Mesendoderm (in vitro differentiated cells): ENCODE measurements around the gene ATF6B.

ENCODE experiments used
- DNase-seq: peaks from one replicate; pipeline ENCODE4 v3.0.0; 2013
- H2AK5ac ChIP-seq: 2 replicates; pipeline ENCODE4 v1.6.1; 2013; ENCODE audit warnings: low read length, inconsistent platforms
- H2BK120ac ChIP-seq: 2 replicates; pipeline ENCODE4 v1.6.1; 2013; ENCODE audit warnings: low read depth, mild to moderate bottlenecking, low read length, moderate library complexity, mixed read lengths
- H2BK15ac ChIP-seq: replicated peaks from 2 replicates; pipeline ENCODE4 v1.6.1; 2013; ENCODE audit warnings: low read depth, mild to moderate bottlenecking, moderate library complexity
- H2BK5ac ChIP-seq: 2 replicates; pipeline ENCODE4 v1.6.1; 2013; ENCODE audit warnings: low read length, inconsistent platforms
- H3K18ac ChIP-seq: 2 replicates; pipeline ENCODE4 v1.6.1; 2013; ENCODE audit warnings: mild to moderate bottlenecking, low read length, mixed read lengths
- H3K23ac ChIP-seq: one replicate; pipeline ENCODE4 v1.6.1; 2013; ENCODE audit warnings: low read length
- H3K27ac ChIP-seq: 2 replicates; pipeline ENCODE4 v1.5.1; 2013; ENCODE audit warnings: low read depth, mild to moderate bottlenecking, inconsistent platforms, low read length, moderate library complexity
- H3K27me3 ChIP-seq: 2 replicates; pipeline ENCODE4 v1.6.1; 2013; ENCODE audit warnings: low read length, control low read depth, mild to moderate bottlenecking, inconsistent platforms; ENCODE audit not compliant: insufficient read depth, poor library complexity
- H3K36me3 ChIP-seq: 2 replicates; pipeline ENCODE4 v1.6.1; 2013; ENCODE audit warnings: low read length, inconsistent platforms; ENCODE audit not compliant: control insufficient read depth, insufficient read depth
- H3K4ac ChIP-seq: one replicate; pipeline ENCODE4 v1.6.1; 2013; ENCODE audit warnings: low read depth, mild to moderate bottlenecking, low read length, moderate library complexity
- H3K4me1 ChIP-seq: 2 replicates; pipeline ENCODE4 v1.6.1; 2013; ENCODE audit warnings: low read depth, low read length, inconsistent platforms; ENCODE audit not compliant: control insufficient read depth
- H3K4me2 ChIP-seq: 2 replicates; pipeline ENCODE4 v1.6.1; 2013; ENCODE audit warnings: low read length
- H3K4me3 ChIP-seq: 2 replicates; pipeline ENCODE4 v1.5.1; 2013; ENCODE audit warnings: mild to moderate bottlenecking, low read length
- H3K56ac ChIP-seq: one replicate; pipeline ENCODE4 v1.6.1; 2013; ENCODE audit warnings: low read length
- H3K79me1 ChIP-seq: 2 replicates; pipeline ENCODE4 v1.6.1; 2013; ENCODE audit warnings: low read length, inconsistent platforms
- H3K79me2 ChIP-seq: 2 replicates; pipeline ENCODE4 v1.6.1; 2013; ENCODE audit warnings: mild to moderate bottlenecking, low read length; ENCODE audit not compliant: control insufficient read depth, insufficient read depth
- H3K9ac ChIP-seq: 2 replicates; pipeline ENCODE4 v1.6.1; 2013; ENCODE audit warnings: low read length, inconsistent platforms
- H4K5ac ChIP-seq: one replicate; pipeline ENCODE4 v1.6.1; 2013; ENCODE audit warnings: low read length
- H4K8ac ChIP-seq: one replicate; pipeline ENCODE4 v1.6.1; 2013; ENCODE audit warnings: low read depth, mild to moderate bottlenecking, control low read depth, low read length, moderate library complexity
- WGBS: extraction: QIAGEN DNeasy Blood & Tissue Kit; methylation state at CpG from one replicate; pipeline ENCODE4 v1.1.7; 2013; ENCODE audit warnings: low lambda C conversion rate, missing lambda C conversion rate; ENCODE audit not compliant: insufficient coverage; ENCODE audit errors: extremely low coverage; 5-methylcytosine and 5-hydroxymethylcytosine counted together

Gene ATF6B

GRCh38 chr6:32149092-32149755, 21.2 kb upstream of the ATF6B start:
- Histone ChIP-seq H4K8ac (no peak overlapping the region), H3K4me3 (no peak overlapping the region), H3K4me2 (no peak overlapping the region), H3K18ac (no peak overlapping the region), H2BK120ac (no peak overlapping the region), H3K79me2 (no peaks in the 10 kb centered on the region), H3K4ac (no peak overlapping the region), H3K4me1 (peaks cover 21% of the 10 kb centered on the region), H3K23ac (no peak overlapping the region), H2BK5ac (no peak overlapping the region), H3K27ac (no peak overlapping the region), H3K79me1 (peaks cover under 1% of the 10 kb centered on the region), H2AK5ac (no peak overlapping the region), H2BK15ac (no peak overlapping the region), H4K5ac (no peak overlapping the region), H3K27me3 (no peaks in the 10 kb centered on the region), H3K36me3 (no peaks in the 10 kb centered on the region), H3K9ac (no peak overlapping the region), H3K56ac (no peak overlapping the region)
- WGBS, result no CpG with 5 or more reads among the region's 47 CpGs
- DNase-seq, result no peak

- Histone ChIP-seq H3K23ac (no peak overlapping the region), H3K4me1 (peaks cover 21% of the 10 kb centered on the region), H2BK15ac (no peak overlapping the region), H3K27me3 (no peaks in the 10 kb centered on the region), H2AK5ac (no peak overlapping the region), H3K9ac (no peak overlapping the region), H3K27ac (no peak overlapping the region), H3K18ac (no peak overlapping the region), H4K8ac (no peak overlapping the region), H2BK120ac (no peak overlapping the region), H4K5ac (no peak overlapping the region), H2BK5ac (no peak overlapping the region), H3K79me2 (no peaks in the 10 kb centered on the region), H3K4me3 (no peak overlapping the region), H3K36me3 (no peaks in the 10 kb centered on the region), H3K4me2 (no peak overlapping the region), H3K4ac (no peak overlapping the region), H3K79me1 (no peaks in the 10 kb centered on the region), H3K56ac (no peak overlapping the region)
- peak; percentile 56 for DNase-seq
- WGBS, result no CpG with 5 or more reads among the region's 39 CpGs
Measured at GRCh38 chr6:32148289-32149091, 20.4 kb upstream of the ATF6B start.

GRCh38 chr6:32147401-32148132, 19.5 kb upstream of the ATF6B start:
- no peak overlapping the region for H2AK5ac ChIP-seq
- H2BK5ac ChIP-seq, result no peak overlapping the region
- no peak overlapping the region for H3K4ac ChIP-seq
- H3K4me2 ChIP-seq, result no peak overlapping the region
- H3K27me3 ChIP-seq, result no peaks in the 10 kb centered on the region
- H4K5ac ChIP-seq, result no peak overlapping the region
- no peak overlapping the region for H3K4me3 ChIP-seq
- H3K36me3 ChIP-seq, result no peaks in the 10 kb centered on the region
- no peak overlapping the region for H3K18ac ChIP-seq
- no CpG with 5 or more reads among the region's 4 CpGs for WGBS
- H3K56ac ChIP-seq, result no peak overlapping the region
- no peak overlapping the region for H3K9ac ChIP-seq
- no peak overlapping the region for H2BK15ac ChIP-seq
- H2BK120ac ChIP-seq, result no peak overlapping the region
- DNase-seq, result no peak
- peaks cover 18% of the 10 kb centered on the region for H3K4me1 ChIP-seq
- no peak overlapping the region for H4K8ac ChIP-seq
- H3K79me1 ChIP-seq, result no peaks in the 10 kb centered on the region
- no peak overlapping the region for H3K27ac ChIP-seq
- H3K79me2 ChIP-seq, result no peaks in the 10 kb centered on the region
- H3K23ac ChIP-seq, result no peak overlapping the region

- Histone ChIP-seq H3K23ac (no peak overlapping the region), H3K4me1 (peaks cover 15% of the 10 kb centered on the region), H3K79me1 (no peaks in the 10 kb centered on the region), H3K56ac (peak overlapping the region; percentile 45), H3K36me3 (no peaks in the 10 kb centered on the region), H4K5ac (no peak overlapping the region), H3K79me2 (no peaks in the 10 kb centered on the region), H2AK5ac (no peak overlapping the region), H4K8ac (no peak overlapping the region), H3K4ac (no peak overlapping the region), H3K9ac (peak overlapping the region; percentile 35), H2BK5ac (peak overlapping the region; percentile 67), H3K18ac (no peak overlapping the region), H2BK15ac (no peak overlapping the region), H3K27me3 (no peaks in the 10 kb centered on the region), H3K4me3 (no peak overlapping the region), H3K4me2 (no peak overlapping the region), H3K27ac (no peak overlapping the region), H2BK120ac (no peak overlapping the region)
- WGBS, result no CpG with 5 or more reads among the region's 4 CpGs
- peak; percentile 79 for DNase-seq
Measured at GRCh38 chr6:32146687-32147086, 18.6 kb upstream of the ATF6B start.

- DNase-seq, result peak; percentile 45
- no peak overlapping the region for H2AK5ac ChIP-seq
- no peak overlapping the region for H4K8ac ChIP-seq
- H2BK15ac ChIP-seq, result no peak overlapping the region
- no peak overlapping the region for H3K23ac ChIP-seq
- no peaks in the 10 kb centered on the region for H3K79me1 ChIP-seq
- H3K4me1 ChIP-seq, result peaks cover 13% of the 10 kb centered on the region
- H3K18ac ChIP-seq, result peak overlapping the region; percentile 32
- no peak overlapping the region for H3K4me3 ChIP-seq
- H3K4ac ChIP-seq, result peak overlapping the region; percentile 24
- H3K56ac ChIP-seq, result peak overlapping the region; percentile 45
- no peaks in the 10 kb centered on the region for H3K27me3 ChIP-seq
- no CpG with 5 or more reads among the region's 1 CpG for WGBS
- H3K4me2 ChIP-seq, result no peak overlapping the region
- no peaks in the 10 kb centered on the region for H3K36me3 ChIP-seq
- H3K79me2 ChIP-seq, result no peaks in the 10 kb centered on the region
- no peak overlapping the region for H2BK120ac ChIP-seq
- H2BK5ac ChIP-seq, result no peak overlapping the region
- no peak overlapping the region for H4K5ac ChIP-seq
- H3K27ac ChIP-seq, result no peak overlapping the region
- peak overlapping the region; percentile 35 for H3K9ac ChIP-seq
Measured at GRCh38 chr6:32146287-32146686, 18.2 kb upstream of the ATF6B start.
